GM23338 (cell line): ENCODE results near the gene DOCK1.

Experiments used
- CREB1 ChIP-seq: fragments of 250-450 bp; sonication (Bioruptor Pico); IDR thresholded peaks from 2 replicates; pipeline ENCODE4 v1.5.0; 2020; ENCODE audit warnings: low read depth, mild to moderate bottlenecking, moderate library complexity
- ETS1 ChIP-seq: IDR thresholded peaks from 2 replicates; pipeline ENCODE4 v1.6.1; 2016; ENCODE audit warnings: antibody characterized with exemption
- EZH2 ChIP-seq: fragments of 200-600 bp; sonication (generic); IDR thresholded peaks from one replicate; pipeline ENCODE4 v1.8.0; 2017; ENCODE audit warnings: antibody characterized with exemption, mild to moderate bottlenecking, low read depth; ENCODE audit not compliant: unreplicated experiment
- POLR2AphosphoS5 ChIP-seq: IDR thresholded peaks from 2 replicates; pipeline ENCODE4 v1.6.1; 2016; ENCODE audit warnings: antibody characterized with exemption, low read depth
- STAT1 ChIP-seq: IDR thresholded peaks from one replicate; pipeline ENCODE4 v1.6.1; 2016; ENCODE audit warnings: antibody characterized with exemption; ENCODE audit not compliant: unreplicated experiment
- ZNF331 ChIP-seq: fragments of 250-450 bp; sonication (Bioruptor Pico); IDR thresholded peaks from 2 replicates; pipeline ENCODE4 v1.5.0; 2020; ENCODE audit warnings: low read depth, mild to moderate bottlenecking, moderate library complexity
- TF ChIP-seq, protein P1 (sequence below), 2 experiments: fragments of 200-600 bp in 1 of 2; sonication (generic) in 1 of 2; conservative IDR thresholded peaks; 2 replicates each; pipeline versions ENCODE4 v1.5.1 to v1.6.1; 2016 to 2017; ENCODE audit warnings: antibody characterized with exemption in 2 of 2, low read depth in 2 of 2, mild to moderate bottlenecking in 2 of 2, moderate library complexity in 1 of 2
- TF ChIP-seq, protein P2 (sequence below): IDR thresholded peaks from one replicate; pipeline ENCODE4 v1.6.1; 2018; ENCODE audit warnings: antibody characterized with exemption; ENCODE audit not compliant: unreplicated experiment
- TF ChIP-seq, protein P3 (sequence below): fragments of 250-450 bp; sonication (Bioruptor Pico); IDR thresholded peaks from 2 replicates; pipeline ENCODE4 v1.5.0; 2020; ENCODE audit warnings: mild to moderate bottlenecking, moderate library complexity

DNA sequence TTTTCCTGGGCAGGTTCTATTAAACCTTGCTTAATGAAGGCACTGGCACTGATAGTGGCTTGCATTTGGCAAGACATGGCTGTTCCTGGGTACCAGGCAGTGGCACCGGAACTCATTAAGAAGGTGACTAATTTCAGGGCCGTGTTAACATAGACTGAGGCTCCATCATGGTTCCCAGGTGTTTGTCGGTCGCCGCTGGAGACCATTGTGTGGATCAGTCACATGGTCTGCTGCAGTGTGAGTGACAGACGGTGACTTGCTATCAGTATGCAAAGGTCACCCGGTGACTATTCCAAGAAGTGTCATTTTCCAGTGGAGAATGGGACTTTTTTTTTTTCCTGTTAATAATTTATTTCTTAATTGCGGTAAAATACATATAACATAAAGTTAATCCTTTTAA, 184.9 kb downstream of the DOCK1 start:
- TF ChIP-seq, protein P1, sequence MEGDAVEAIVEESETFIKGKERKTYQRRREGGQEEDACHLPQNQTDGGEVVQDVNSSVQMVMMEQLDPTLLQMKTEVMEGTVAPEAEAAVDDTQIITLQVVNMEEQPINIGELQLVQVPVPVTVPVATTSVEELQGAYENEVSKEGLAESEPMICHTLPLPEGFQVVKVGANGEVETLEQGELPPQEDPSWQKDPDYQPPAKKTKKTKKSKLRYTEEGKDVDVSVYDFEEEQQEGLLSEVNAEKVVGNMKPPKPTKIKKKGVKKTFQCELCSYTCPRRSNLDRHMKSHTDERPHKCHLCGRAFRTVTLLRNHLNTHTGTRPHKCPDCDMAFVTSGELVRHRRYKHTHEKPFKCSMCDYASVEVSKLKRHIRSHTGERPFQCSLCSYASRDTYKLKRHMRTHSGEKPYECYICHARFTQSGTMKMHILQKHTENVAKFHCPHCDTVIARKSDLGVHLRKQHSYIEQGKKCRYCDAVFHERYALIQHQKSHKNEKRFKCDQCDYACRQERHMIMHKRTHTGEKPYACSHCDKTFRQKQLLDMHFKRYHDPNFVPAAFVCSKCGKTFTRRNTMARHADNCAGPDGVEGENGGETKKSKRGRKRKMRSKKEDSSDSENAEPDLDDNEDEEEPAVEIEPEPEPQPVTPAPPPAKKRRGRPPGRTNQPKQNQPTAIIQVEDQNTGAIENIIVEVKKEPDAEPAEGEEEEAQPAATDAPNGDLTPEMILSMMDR (conservative IDR thresholded peaks at IDR 0.05; ENCODE audit: low read depth in 2 of 2), result no peak
- TF ChIP-seq EZH2 (no peak), ETS1 (no peak), POLR2AphosphoS5 (no peak), ZNF331 (CRISPR knock-in tag) (no peak), CREB1 (CRISPR knock-in tag) (no peak), STAT1 (no peak)
- TF ChIP-seq, protein P2, sequence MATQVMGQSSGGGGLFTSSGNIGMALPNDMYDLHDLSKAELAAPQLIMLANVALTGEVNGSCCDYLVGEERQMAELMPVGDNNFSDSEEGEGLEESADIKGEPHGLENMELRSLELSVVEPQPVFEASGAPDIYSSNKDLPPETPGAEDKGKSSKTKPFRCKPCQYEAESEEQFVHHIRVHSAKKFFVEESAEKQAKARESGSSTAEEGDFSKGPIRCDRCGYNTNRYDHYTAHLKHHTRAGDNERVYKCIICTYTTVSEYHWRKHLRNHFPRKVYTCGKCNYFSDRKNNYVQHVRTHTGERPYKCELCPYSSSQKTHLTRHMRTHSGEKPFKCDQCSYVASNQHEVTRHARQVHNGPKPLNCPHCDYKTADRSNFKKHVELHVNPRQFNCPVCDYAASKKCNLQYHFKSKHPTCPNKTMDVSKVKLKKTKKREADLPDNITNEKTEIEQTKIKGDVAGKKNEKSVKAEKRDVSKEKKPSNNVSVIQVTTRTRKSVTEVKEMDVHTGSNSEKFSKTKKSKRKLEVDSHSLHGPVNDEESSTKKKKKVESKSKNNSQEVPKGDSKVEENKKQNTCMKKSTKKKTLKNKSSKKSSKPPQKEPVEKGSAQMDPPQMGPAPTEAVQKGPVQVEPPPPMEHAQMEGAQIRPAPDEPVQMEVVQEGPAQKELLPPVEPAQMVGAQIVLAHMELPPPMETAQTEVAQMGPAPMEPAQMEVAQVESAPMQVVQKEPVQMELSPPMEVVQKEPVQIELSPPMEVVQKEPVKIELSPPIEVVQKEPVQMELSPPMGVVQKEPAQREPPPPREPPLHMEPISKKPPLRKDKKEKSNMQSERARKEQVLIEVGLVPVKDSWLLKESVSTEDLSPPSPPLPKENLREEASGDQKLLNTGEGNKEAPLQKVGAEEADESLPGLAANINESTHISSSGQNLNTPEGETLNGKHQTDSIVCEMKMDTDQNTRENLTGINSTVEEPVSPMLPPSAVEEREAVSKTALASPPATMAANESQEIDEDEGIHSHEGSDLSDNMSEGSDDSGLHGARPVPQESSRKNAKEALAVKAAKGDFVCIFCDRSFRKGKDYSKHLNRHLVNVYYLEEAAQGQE, result no peak
- TF ChIP-seq, protein P3, sequence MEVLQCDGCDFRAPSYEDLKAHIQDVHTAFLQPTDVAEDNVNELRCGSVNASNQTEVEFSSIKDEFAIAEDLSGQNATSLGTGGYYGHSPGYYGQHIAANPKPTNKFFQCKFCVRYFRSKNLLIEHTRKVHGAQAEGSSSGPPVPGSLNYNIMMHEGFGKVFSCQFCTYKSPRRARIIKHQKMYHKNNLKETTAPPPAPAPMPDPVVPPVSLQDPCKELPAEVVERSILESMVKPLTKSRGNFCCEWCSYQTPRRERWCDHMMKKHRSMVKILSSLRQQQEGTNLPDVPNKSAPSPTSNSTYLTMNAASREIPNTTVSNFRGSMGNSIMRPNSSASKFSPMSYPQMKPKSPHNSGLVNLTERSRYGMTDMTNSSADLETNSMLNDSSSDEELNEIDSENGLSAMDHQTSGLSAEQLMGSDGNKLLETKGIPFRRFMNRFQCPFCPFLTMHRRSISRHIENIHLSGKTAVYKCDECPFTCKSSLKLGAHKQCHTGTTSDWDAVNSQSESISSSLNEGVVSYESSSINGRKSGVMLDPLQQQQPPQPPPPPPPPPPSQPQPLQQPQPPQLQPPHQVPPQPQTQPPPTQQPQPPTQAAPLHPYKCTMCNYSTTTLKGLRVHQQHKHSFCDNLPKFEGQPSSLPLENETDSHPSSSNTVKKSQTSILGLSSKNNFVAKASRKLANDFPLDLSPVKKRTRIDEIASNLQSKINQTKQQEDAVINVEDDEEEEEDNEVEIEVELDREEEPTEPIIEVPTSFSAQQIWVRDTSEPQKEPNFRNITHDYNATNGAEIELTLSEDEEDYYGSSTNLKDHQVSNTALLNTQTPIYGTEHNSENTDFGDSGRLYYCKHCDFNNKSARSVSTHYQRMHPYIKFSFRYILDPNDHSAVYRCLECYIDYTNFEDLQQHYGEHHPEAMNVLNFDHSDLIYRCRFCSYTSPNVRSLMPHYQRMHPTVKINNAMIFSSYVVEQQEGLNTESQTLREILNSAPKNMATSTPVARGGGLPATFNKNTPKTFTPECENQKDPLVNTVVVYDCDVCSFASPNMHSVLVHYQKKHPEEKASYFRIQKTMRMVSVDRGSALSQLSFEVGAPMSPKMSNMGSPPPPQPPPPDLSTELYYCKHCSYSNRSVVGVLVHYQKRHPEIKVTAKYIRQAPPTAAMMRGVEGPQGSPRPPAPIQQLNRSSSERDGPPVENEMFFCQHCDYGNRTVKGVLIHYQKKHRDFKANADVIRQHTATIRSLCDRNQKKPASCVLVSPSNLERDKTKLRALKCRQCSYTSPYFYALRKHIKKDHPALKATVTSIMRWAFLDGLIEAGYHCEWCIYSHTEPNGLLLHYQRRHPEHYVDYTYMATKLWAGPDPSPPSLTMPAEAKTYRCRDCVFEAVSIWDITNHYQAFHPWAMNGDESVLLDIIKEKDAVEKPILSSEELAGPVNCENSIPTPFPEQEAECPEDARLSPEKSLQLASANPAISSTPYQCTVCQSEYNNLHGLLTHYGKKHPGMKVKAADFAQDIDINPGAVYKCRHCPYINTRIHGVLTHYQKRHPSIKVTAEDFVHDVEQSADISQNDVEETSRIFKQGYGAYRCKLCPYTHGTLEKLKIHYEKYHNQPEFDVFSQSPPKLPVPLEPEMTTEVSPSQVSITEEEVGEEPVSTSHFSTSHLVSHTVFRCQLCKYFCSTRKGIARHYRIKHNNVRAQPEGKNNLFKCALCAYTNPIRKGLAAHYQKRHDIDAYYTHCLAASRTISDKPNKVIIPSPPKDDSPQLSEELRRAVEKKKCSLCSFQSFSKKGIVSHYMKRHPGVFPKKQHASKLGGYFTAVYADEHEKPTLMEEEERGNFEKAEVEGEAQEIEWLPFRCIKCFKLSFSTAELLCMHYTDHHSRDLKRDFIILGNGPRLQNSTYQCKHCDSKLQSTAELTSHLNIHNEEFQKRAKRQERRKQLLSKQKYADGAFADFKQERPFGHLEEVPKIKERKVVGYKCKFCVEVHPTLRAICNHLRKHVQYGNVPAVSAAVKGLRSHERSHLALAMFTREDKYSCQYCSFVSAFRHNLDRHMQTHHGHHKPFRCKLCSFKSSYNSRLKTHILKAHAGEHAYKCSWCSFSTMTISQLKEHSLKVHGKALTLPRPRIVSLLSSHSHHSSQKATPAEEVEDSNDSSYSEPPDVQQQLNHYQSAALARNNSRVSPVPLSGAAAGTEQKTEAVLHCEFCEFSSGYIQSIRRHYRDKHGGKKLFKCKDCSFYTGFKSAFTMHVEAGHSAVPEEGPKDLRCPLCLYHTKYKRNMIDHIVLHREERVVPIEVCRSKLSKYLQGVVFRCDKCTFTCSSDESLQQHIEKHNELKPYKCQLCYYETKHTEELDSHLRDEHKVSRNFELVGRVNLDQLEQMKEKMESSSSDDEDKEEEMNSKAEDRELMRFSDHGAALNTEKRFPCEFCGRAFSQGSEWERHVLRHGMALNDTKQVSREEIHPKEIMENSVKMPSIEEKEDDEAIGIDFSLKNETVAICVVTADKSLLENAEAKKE (CRISPR knock-in tag), result no peak
